T-helper 2 cell treated with Interferon-gamma antibody and Interleukin-4, amounts not matched to agents 100 ng/mL and 5 ng/mL, for 36 hours (primary cell): ENCODE results near the gene WWTR1. TPM values are rescaled to one million over a fixed set of nuclear protein-coding genes. Genes with fewer than 3 reads are reported as not detected.

Experiments used
- intact Hi-C: fragments of 100-400 bp; cut with micrococcal nuclease; formaldehyde crosslinking; loops from one replicate; pipeline ENCODE4 v1.15.1; 2023
- total RNA-seq: library from RNA; stranded (reverse); gene quantifications from 2 replicates; pipeline ENCODE4 v1.2.3, GENCODE V29; 2022

The WWTR1 gene
- total RNA-seq, 1 donor from 2014 or later, result 1.1 TPM

GRCh38 chr3:149502438-149502837, 155.4 kb downstream of the WWTR1 start:
- intact Hi-C loops, result no loop called here

GRCh38 chr3:149501524-149501923, 156.3 kb downstream of the WWTR1 start:
- intact Hi-C loops, result no loop called here

GRCh38 chr3:149497966-149498670, 159.7 kb downstream of the WWTR1 start:
- intact Hi-C loops, result no loop called here

- intact Hi-C loops, result no loop called here
These were observed 160.9 kb downstream of the WWTR1 start for GRCh38 chr3:149496891-149497290.

GRCh38 chr3:149495581-149496125, 162.2 kb downstream of the WWTR1 start:
- intact Hi-C loops, result no loop called here

- intact Hi-C loops, result loop anchor here (1.0 kb wide), 2 partner anchors 276 to 313 kb away; no protein-coding TSS in a partner anchor
These were observed 162.9 kb downstream of the WWTR1 start for GRCh38 chr3:149494759-149495580.

- intact Hi-C loops, result loop anchor here (1.0 kb wide), 2 partner anchors 277 to 314 kb away; no protein-coding TSS in a partner anchor
These were observed 163.6 kb downstream of the WWTR1 start for GRCh38 chr3:149494022-149494758.

- intact Hi-C loops, result loop anchor here (1.0 kb wide), 2 partner anchors 278 to 315 kb away; no protein-coding TSS in a partner anchor
These were observed 164.4 kb downstream of the WWTR1 start for GRCh38 chr3:149493315-149494021.

- intact Hi-C loops, result no loop called here
These were observed 167.4 kb downstream of the WWTR1 start for GRCh38 chr3:149490260-149490971.

GRCh38 chr3:149489060-149489690, 168.7 kb downstream of the WWTR1 start:
- intact Hi-C loops, result loop anchor here (10.0 kb wide), 1 partner anchor 364 kb away; the partner anchor contains the start of gene HPS3

- intact Hi-C loops, result loop anchor here (10.0 kb wide), 1 partner anchor 363 kb away; the partner anchor contains the start of gene HPS3
These were observed 170.1 kb downstream of the WWTR1 start for GRCh38 chr3:149487598-149488197.

- intact Hi-C loops, result loop anchor here (10.0 kb wide), 1 partner anchor 362 kb away; the partner anchor contains the start of gene HPS3
These were observed 171.1 kb downstream of the WWTR1 start for GRCh38 chr3:149486726-149487125.

GRCh38 chr3:149481491-149481890, 176.3 kb downstream of the WWTR1 start:
- intact Hi-C loops, result loop anchor here (5.0 to 10.0 kb wide), 2 partner anchors 129 to 357 kb away; partner anchors contain the start of gene HPS3

GRCh38 chr3:149481056-149481455, 176.8 kb downstream of the WWTR1 start:
- intact Hi-C loops, result loop anchor here (5.0 to 10.0 kb wide), 2 partner anchors 129 to 356 kb away; partner anchors contain the start of gene HPS3

- intact Hi-C loops, result loop anchor here (1.0 to 10.0 kb wide), 3 partner anchors 87 to 356 kb away; partner anchors contain the start of gene HPS3
These were observed 177.4 kb downstream of the WWTR1 start for GRCh38 chr3:149480326-149481017.

GRCh38 chr3:149479621-149480325, 178.1 kb downstream of the WWTR1 start:
- intact Hi-C loops, result loop anchor here (1.0 to 10.0 kb wide), 3 partner anchors 86 to 355 kb away; partner anchors contain the start of gene HPS3

- intact Hi-C loops, result no loop called here
These were observed 181.6 kb downstream of the WWTR1 start for GRCh38 chr3:149476225-149476624.
